ENCODE results near the gene ZMYND8.

The ZMYND8 gene

GRCh38 chr20:47332381-47333206 lies 23.9 kb downstream of the ZMYND8 start:
- DNase-seq (ENCODE audit: low read depth), result no peak

GRCh38 chr20:47330933-47331708 lies 25.4 kb downstream of the ZMYND8 start:
- peak; percentile 82 for DNase-seq (ENCODE audit: low read depth)

DNA sequence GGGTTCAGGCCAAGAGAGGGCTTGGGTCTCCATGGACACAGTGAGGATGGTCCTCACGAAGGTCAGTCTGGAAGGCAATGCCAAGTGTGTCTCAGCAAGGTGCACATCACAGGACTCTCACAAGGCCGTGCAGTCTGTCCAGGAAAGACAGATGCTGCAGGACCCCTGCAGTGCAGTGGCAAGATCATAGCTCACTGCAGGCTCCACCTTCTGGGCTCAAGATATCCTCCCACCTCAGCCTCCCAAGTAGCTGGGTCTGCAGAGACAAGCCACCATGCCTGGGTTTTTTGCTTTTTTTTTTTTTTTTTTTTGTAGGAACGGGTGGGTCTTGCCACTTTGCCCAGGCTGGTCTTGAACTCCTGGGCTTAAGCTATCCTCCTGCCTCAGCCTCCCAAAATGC lies 26.4 kb downstream of the ZMYND8 start:
- no peak for DNase-seq (ENCODE audit: low read depth)

GRCh38 chr20:47328129-47328528 lies 28.4 kb downstream of the ZMYND8 start:
- no peak for DNase-seq (ENCODE audit: low read depth)

GRCh38 chr20:47327711-47328110 lies 28.8 kb downstream of the ZMYND8 start:
- DNase-seq (ENCODE audit: low read depth), result no peak

DNA sequence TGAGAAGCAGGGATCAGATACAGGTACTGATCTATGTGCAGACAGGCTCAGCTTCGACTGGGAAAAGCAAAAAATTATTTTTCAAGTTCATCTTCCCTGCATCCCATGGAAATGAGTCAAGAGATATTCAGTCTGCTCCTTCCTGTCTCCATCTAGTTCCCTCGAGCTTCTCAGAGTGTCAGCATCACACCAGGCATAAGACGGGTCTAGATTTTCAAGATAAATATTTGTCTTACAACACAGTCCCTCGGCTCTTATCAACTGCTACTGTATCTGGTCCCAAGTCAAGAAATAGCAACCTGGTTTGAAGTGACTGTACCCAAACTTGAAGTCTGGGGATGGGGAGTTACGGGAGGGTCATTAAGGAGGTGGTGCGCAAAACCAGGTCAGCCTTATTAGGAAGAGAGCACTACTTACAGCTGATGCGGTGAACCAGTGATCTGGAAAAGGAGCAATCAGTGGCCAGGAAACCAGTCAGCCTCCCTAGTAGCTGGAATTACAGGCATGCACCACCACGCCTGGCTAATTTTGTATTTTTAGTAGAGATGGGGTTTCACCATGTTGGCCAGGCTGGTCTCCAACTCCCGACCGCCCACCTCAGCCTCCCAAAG lies 29.7 kb downstream of the ZMYND8 start:
- DNase-seq (ENCODE audit: low read depth), result no peak

DNA sequence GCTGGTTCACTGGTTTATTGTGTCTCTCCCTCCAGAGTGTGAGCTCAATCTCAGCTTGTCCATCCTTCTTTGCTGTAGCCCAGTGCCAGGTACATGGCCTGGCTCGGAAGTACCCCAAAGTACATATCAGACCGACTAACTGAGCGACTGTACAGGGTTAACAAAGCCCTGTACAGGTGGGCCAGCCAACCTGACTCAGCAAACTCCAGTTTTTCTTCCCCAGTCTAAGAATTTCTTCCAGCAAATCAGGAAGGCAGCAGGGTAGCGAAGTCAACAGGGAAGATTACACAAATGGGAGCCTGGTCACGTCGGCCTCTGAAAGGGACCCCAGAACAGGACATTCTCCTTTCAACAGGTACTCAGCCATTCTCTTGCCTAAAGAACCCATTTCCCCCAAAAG lies 31.3 kb downstream of the ZMYND8 start:
- no peak for DNase-seq (ENCODE audit: low read depth)

- no peak for DNase-seq (ENCODE audit: low read depth)
Observed at GRCh38 chr20:47320990-47321805, 35.3 kb downstream of the ZMYND8 start.

- DNase-seq (ENCODE audit: low read depth), result peak; percentile 58
Observed at GRCh38 chr20:47319517-47320252, 36.8 kb downstream of the ZMYND8 start.

GRCh38 chr20:47318586-47319516 lies 37.6 kb downstream of the ZMYND8 start:
- DNase-seq (ENCODE audit: low read depth), result no peak

- DNase-seq (ENCODE audit: low read depth), result no peak
Observed at GRCh38 chr20:47318027-47318585, 38.4 kb downstream of the ZMYND8 start.

GRCh38 chr20:47317127-47317895 lies 39.2 kb downstream of the ZMYND8 start:
- DNase-seq (ENCODE audit: low read depth), result peak; percentile 93

- no peak for DNase-seq (ENCODE audit: low read depth)
Observed at GRCh38 chr20:47316776-47317126, 39.7 kb downstream of the ZMYND8 start.

- peak; percentile 83 for DNase-seq (ENCODE audit: low read depth)
Observed at GRCh38 chr20:47315339-47316056, 41.0 kb downstream of the ZMYND8 start.

- no peak for DNase-seq (ENCODE audit: low read depth)
Observed at GRCh38 chr20:47314647-47315338, 41.7 kb downstream of the ZMYND8 start.

DNA sequence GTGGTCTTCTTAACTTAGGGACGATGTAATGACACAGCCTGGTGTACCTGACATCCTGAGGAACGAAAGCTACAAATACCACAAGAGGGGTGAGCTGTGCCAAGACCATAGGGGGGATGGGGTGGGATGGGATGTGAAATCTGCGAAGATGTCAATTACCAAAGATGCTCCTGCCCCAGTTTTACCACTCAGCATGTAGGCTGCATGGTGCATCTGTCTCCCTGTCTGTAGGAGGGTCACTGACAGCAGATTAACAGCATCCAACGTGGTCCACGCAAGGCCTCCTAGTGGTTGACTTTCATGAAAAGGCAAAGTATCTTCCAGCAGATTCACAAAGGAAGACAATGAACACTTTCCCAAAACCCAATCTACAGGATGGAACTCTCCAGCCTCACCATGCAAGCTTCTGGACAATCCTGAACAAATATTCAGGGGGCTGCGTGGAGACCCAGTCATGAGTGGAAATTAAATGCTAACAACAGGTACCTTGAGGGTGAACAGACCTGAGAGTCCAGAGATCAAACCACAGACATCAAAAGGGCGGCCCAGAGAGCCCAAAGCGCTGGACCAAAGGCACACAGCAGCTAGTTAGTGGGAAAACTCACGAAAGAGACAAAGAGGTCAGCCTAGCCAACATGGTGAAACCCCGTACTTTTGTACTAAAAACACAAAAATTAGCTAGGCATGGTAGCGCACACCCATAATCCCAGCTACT lies 44.4 kb downstream of the ZMYND8 start:
- DNase-seq (ENCODE audit: low read depth), result no peak

DNA sequence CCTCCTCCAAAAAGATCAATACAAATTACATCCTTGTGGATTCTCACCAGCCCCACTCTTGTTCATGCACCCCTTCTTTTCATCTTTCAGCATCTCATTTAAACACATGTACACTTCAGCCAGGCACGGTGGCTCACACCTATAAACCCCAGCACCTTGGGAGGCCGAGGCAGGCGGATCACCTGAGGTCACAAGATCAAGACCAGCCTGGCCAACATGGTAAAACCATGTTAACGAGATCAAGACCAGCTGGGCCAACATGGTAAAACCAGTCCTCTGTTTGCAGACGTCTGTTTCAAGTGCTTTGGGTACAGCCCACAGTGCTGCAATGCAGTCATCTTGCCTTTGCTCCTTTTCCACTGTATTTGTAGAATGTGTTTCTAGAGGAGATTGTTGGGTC lies 45.3 kb downstream of the ZMYND8 start:
- DNase-seq (ENCODE audit: low read depth), result no peak

Data from GM04503 (cell line).